Neutrophil (primary cell): ENCODE data around the gene TIAM1.

Experiments used
- H3K27ac ChIP-seq: fragments of 200-600 bp; sonication (generic); 2 replicates; pipeline ENCODE4 v1.5.1; 2016; ENCODE audit warnings: mild to moderate bottlenecking, moderate library complexity
- H3K27me3 ChIP-seq: fragments of 200-600 bp; sonication (generic); 2 replicates; pipeline ENCODE4 v1.6.0; 2016; ENCODE audit warnings: mild to moderate bottlenecking
- H3K36me3 ChIP-seq: fragments of 200-600 bp; sonication (generic); 2 replicates; pipeline ENCODE4 v1.5.1; 2017
- H3K4me1 ChIP-seq, 2 experiments: fragments of 200-600 bp in 1 of 2; sonication (generic) in 1 of 2; 1 replicate in 1 of 2; 2 replicates in 1 of 2; pipeline versions ENCODE4 v1.5.1 to v1.6.1; 2013 to 2016; ENCODE audit warnings: low read depth in 1 of 2, low read length in 1 of 2, mild to moderate bottlenecking in 1 of 2, moderate library complexity in 1 of 2; ENCODE audit not compliant: control insufficient read depth in 1 of 2, insufficient read depth in 1 of 2
- H3K4me3 ChIP-seq, 2 experiments: fragments of 200-600 bp in 1 of 2; sonication (generic) in 1 of 2; 1 replicate in 1 of 2; 2 replicates in 1 of 2; pipeline ENCODE4 v1.5.1; 2013 to 2016; ENCODE audit warnings: low read depth in 1 of 2, low read length in 1 of 2, mild to moderate bottlenecking in 1 of 2, moderate library complexity in 1 of 2
- H3K9me3 ChIP-seq: fragments of 200-600 bp; sonication (generic); 2 replicates; pipeline ENCODE4 v1.5.1; 2016
- TF ChIP-seq, protein P1 (sequence below): fragments of 200-600 bp; sonication (generic); IDR thresholded peaks from 2 replicates; pipeline ENCODE4 v1.5.1; 2016; ENCODE audit warnings: antibody characterized with exemption

TIAM1 gene

GRCh38 chr21:31225713-31226112 is 118.3 kb downstream of the TIAM1 start:
- TF ChIP-seq, protein P1, sequence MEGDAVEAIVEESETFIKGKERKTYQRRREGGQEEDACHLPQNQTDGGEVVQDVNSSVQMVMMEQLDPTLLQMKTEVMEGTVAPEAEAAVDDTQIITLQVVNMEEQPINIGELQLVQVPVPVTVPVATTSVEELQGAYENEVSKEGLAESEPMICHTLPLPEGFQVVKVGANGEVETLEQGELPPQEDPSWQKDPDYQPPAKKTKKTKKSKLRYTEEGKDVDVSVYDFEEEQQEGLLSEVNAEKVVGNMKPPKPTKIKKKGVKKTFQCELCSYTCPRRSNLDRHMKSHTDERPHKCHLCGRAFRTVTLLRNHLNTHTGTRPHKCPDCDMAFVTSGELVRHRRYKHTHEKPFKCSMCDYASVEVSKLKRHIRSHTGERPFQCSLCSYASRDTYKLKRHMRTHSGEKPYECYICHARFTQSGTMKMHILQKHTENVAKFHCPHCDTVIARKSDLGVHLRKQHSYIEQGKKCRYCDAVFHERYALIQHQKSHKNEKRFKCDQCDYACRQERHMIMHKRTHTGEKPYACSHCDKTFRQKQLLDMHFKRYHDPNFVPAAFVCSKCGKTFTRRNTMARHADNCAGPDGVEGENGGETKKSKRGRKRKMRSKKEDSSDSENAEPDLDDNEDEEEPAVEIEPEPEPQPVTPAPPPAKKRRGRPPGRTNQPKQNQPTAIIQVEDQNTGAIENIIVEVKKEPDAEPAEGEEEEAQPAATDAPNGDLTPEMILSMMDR = no peak
- Histone ChIP-seq H3K27me3 (no peaks in the 10 kb centered on the region), H3K36me3 (no peaks in the 10 kb centered on the region), H3K4me1 (no peaks in the 10 kb centered on the region), H3K27ac (no peak overlapping the region), H3K4me3 (no peak overlapping the region), H3K9me3 (no peaks in the 10 kb centered on the region)

GRCh38 chr21:31222142-31222541 is 121.9 kb downstream of the TIAM1 start:
- Histone ChIP-seq H3K27ac (no peak overlapping the region), H3K9me3 (no peaks in the 10 kb centered on the region), H3K4me3 (no peak overlapping the region), H3K36me3 (no peaks in the 10 kb centered on the region), H3K27me3 (no peaks in the 10 kb centered on the region), H3K4me1 (no peaks in the 10 kb centered on the region)
- TF ChIP-seq, protein P1 = no peak

GRCh38 chr21:31221043-31221442 is 123.0 kb downstream of the TIAM1 start:
- H3K9me3 ChIP-seq = no peaks in the 10 kb centered on the region
- no peaks in the 10 kb centered on the region for H3K36me3 ChIP-seq
- no peak overlapping the region for H3K4me3 ChIP-seq
- H3K27ac ChIP-seq = no peak overlapping the region
- TF ChIP-seq, protein P1 = no peak
- no peaks in the 10 kb centered on the region for H3K4me1 ChIP-seq
- H3K27me3 ChIP-seq = no peaks in the 10 kb centered on the region

DNA sequence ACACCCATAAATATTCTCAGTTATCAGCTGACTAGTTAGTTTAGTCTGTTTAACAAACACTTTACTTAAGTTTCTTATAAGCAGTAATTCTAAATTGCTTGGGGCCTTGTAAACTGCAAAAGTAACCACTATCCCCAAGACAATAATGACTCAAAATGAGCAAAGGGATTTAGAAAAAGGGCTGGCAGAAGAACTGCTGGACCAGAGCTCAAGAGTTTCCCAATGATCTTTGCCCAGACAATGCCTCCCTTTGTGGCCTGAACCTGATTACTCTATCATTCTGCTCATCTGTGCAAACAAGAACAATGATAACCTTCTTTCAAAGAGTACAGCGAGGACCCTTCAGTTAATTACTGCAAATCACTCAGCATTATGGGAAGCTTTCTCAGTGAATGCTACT is 123.5 kb downstream of the TIAM1 start:
- Histone ChIP-seq H3K36me3 (no peaks in the 10 kb centered on the region), H3K4me1 (no peaks in the 10 kb centered on the region), H3K27ac (no peak overlapping the region), H3K27me3 (no peaks in the 10 kb centered on the region), H3K9me3 (no peaks in the 10 kb centered on the region), H3K4me3 (no peak overlapping the region)
- TF ChIP-seq, protein P1 = no peak

DNA sequence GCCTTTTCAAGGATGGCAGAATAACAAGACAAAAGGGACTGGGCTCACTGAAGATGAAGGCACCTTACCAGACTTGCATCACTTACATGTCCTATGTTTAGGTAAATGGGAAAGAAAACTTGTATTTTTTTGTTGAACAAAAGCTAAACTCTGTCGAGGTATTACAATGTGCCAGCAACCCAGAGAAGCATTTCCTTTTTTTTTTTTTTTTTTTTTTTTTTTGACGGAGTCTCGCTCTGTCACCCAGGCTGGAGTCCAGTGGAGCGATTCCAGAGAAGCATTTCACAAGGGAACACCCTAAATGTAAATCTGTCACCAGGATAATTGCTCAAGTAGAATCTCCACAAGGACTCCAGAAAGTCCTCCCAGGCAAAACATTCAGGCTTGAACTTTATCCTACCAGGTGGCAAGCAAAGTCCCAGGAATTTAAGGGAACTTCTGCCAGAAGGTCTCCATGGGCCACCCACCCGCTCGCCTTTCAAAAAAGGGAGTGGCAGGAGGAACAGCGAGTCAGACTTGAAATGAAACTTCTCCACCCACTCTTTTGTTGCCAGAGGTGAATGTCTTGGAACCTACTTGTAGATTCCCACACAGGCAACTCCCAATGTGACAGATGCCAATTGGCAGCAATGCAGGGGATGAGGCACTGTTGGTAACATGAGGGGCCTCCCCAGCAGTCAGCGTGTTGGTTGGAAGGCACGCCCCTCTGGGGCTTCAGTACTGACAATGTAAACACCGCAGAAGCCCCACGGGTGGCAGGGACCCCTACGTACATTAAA is 125.0 kb downstream of the TIAM1 start:
- no peaks in the 10 kb centered on the region for H3K27me3 ChIP-seq
- no peaks in the 10 kb centered on the region for H3K4me1 ChIP-seq
- TF ChIP-seq, protein P1 = no peak
- H3K9me3 ChIP-seq = no peaks in the 10 kb centered on the region
- H3K27ac ChIP-seq = no peak overlapping the region
- H3K36me3 ChIP-seq = no peaks in the 10 kb centered on the region
- H3K4me3 ChIP-seq = no peak overlapping the region
